WERI-Rb-1 (cell line): ENCODE measurements around the gene DYNC1LI2.
"Not testable (repeated sequence)": the region's sequence is repeated elsewhere in the genome, so short reads cannot be mapped to it uniquely, and the experiment has no call there.

Experiments
- DNase-seq: peaks from one replicate; pipeline ENCODE4 v3.0.0-alpha.2; 2020
- H3K27ac ChIP-seq: fragments of 250-450 bp; sonication (Bioruptor Pico); 2 replicates; pipeline ENCODE4 v1.5.1; 2020; ENCODE audit warnings: mild to moderate bottlenecking, moderate library complexity
- H3K27me3 ChIP-seq: fragments of 250-450 bp; sonication (Bioruptor Pico); 2 replicates; pipeline ENCODE4 v1.5.1; 2021; ENCODE audit warnings: mild to moderate bottlenecking, low read depth, moderate library complexity; ENCODE audit not compliant: insufficient read depth, severe bottlenecking
- H3K36me3 ChIP-seq: fragments of 250-450 bp; sonication (Bioruptor Pico); 2 replicates; pipeline ENCODE4 v1.5.1; 2020; ENCODE audit warnings: mild to moderate bottlenecking, moderate library complexity
- H3K4me3 ChIP-seq: 2 replicates; pipeline ENCODE4 v1.5.1; 2011; ENCODE audit warnings: low read depth, mild to moderate bottlenecking, control low read depth, low read length
- H3K9me3 ChIP-seq: fragments of 250-450 bp; sonication (Bioruptor Pico); 2 replicates; pipeline ENCODE4 v1.5.1; 2021; ENCODE audit warnings: mild to moderate bottlenecking, moderate library complexity; ENCODE audit not compliant: severe bottlenecking
- TF ChIP-seq, protein P1 (sequence below): IDR thresholded peaks from 2 replicates; pipeline ENCODE4 v1.5.1; 2011; ENCODE audit warnings: low read depth, mild to moderate bottlenecking, control low read depth, inconsistent platforms, low read length

The DYNC1LI2 gene

GRCh38 chr16:66751303-66751991, at the start of gene DYNC1LI2:
Gene DYNC1LI2, minus strand, starts transcription at chr16:66751609. Its CDS starts 18 bp downstream, at chr16:66751591.
- H3K9me3 ChIP-seq: no peaks in the 10 kb centered on the region
- no peaks in the 10 kb centered on the region for H3K27me3 ChIP-seq
- peak within 1 kb of the TSS; percentile 97 for H3K27ac ChIP-seq
- TF ChIP-seq, protein P1, sequence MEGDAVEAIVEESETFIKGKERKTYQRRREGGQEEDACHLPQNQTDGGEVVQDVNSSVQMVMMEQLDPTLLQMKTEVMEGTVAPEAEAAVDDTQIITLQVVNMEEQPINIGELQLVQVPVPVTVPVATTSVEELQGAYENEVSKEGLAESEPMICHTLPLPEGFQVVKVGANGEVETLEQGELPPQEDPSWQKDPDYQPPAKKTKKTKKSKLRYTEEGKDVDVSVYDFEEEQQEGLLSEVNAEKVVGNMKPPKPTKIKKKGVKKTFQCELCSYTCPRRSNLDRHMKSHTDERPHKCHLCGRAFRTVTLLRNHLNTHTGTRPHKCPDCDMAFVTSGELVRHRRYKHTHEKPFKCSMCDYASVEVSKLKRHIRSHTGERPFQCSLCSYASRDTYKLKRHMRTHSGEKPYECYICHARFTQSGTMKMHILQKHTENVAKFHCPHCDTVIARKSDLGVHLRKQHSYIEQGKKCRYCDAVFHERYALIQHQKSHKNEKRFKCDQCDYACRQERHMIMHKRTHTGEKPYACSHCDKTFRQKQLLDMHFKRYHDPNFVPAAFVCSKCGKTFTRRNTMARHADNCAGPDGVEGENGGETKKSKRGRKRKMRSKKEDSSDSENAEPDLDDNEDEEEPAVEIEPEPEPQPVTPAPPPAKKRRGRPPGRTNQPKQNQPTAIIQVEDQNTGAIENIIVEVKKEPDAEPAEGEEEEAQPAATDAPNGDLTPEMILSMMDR: peak; percentile 85
- H3K4me3 ChIP-seq: peak within 1 kb of the TSS; percentile 96
- DNase-seq: peak; percentile 79
- H3K36me3 ChIP-seq: peaks cover 39% of the 10 kb centered on the region

DNA sequence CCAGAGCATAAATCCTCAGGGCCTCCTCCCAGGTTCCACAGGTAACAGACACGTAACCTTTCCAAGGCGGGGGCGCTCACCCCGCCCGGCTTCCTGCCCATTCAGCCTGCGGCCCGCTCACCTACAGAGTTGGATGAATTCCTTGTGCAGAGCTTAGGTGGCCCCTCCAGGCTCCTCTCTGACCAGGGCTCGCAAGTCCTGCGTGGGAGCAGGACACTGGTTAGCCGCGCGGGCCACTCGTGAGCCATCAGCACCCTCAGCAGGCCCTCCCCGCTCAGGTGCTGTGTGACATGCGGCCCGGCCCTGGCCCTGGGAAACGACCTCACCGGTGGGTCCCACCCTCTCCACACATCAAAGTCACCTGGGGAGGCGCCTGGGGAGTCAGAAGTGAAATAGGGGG, 49.4 kb upstream of the DYNC1LI2 start:
- H3K27ac ChIP-seq: no peak overlapping the region
- TF ChIP-seq, protein P1: no peak
- H3K4me3 ChIP-seq: no peak overlapping the region
- no peaks in the 10 kb centered on the region for H3K9me3 ChIP-seq
- no peak for DNase-seq
- no peaks in the 10 kb centered on the region for H3K27me3 ChIP-seq
- H3K36me3 ChIP-seq: peaks cover 36% of the 10 kb centered on the region

- no peaks in the 10 kb centered on the region for H3K27me3 ChIP-seq
- DNase-seq: no peak
- peaks cover 12% of the 10 kb centered on the region for H3K36me3 ChIP-seq
- no peaks in the 10 kb centered on the region for H3K9me3 ChIP-seq
- H3K4me3 ChIP-seq: no peak overlapping the region
- H3K27ac ChIP-seq: no peak overlapping the region
- TF ChIP-seq, protein P1: no peak
Observed at GRCh38 chr16:66798161-66798560, 46.8 kb upstream of the DYNC1LI2 start.

DNA sequence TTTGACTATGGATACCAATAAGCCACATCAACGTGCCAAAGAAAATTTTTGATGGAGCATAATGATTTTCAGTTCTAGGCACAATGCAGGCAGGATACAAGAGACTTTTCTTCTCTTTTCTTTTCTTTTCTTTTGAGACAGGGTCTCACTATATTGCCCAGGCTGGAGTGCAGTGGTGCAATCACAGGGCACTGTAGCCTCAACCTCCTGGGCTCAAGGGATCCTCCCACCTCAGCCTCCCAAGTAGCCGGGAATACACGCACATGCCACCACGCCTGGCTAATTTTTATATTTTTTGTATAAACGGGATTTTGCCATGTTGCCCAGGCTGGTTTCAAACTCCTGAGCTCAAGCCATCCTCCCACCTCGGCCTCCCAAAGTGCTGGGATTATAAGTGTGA, 42.6 kb upstream of the DYNC1LI2 start:
- H3K27me3 ChIP-seq, H3K4me3 ChIP-seq, H3K36me3 ChIP-seq, H3K9me3 ChIP-seq, H3K27ac ChIP-seq, DNase-seq: not testable (repeated sequence)

GRCh38 chr16:66790130-66790733, 38.8 kb upstream of the DYNC1LI2 start:
- H3K4me3 ChIP-seq: no peak overlapping the region
- H3K27me3 ChIP-seq: no peaks in the 10 kb centered on the region
- no peaks in the 10 kb centered on the region for H3K36me3 ChIP-seq
- no peak overlapping the region for H3K27ac ChIP-seq
- DNase-seq: no peak
- TF ChIP-seq, protein P1: no peak
- H3K9me3 ChIP-seq: no peaks in the 10 kb centered on the region

GRCh38 chr16:66787427-66787826, 36.0 kb upstream of the DYNC1LI2 start:
- no peaks in the 10 kb centered on the region for H3K36me3 ChIP-seq
- TF ChIP-seq, protein P1: no peak
- no peaks in the 10 kb centered on the region for H3K27me3 ChIP-seq
- no peaks in the 10 kb centered on the region for H3K9me3 ChIP-seq
- no peak overlapping the region for H3K27ac ChIP-seq
- no peak overlapping the region for H3K4me3 ChIP-seq
- no peak for DNase-seq
